Breast epithelium (tissue), 4 donors: ENCODE data around the gene RXRB. TPM values are rescaled to one million over a fixed set of nuclear protein-coding genes. Genes with fewer than 3 reads are reported as not detected.
A peak's percentile ranks its signal among the peaks of the same experiment; 100 is the strongest.

Experiments used
- DNase-seq, 2 donors: peaks; one replicate each; pipeline ENCODE4 v3.0.0-alpha.2; 2019; ENCODE audit warnings: low spot score in 2 of 2
- H3K27ac ChIP-seq, 2 donors: fragments of 200-600 bp; sonication (generic) in 1 of 2; one replicate each; pipeline ENCODE4 v1.5.1; 2016 to 2019; ENCODE audit warnings: mild to moderate bottlenecking in 1 of 2
- H3K27me3 ChIP-seq, 2 donors: fragments of 200-600 bp; sonication (generic) in 1 of 2; one replicate each; pipeline versions ENCODE4 v1.5.1 to v1.6.0; 2017 to 2019; ENCODE audit warnings: control low read depth in 1 of 2, mild to moderate bottlenecking in 1 of 2
- H3K36me3 ChIP-seq: fragments of 200-600 bp; one replicate; pipeline ENCODE4 v1.5.1; 2019
- H3K4me1 ChIP-seq, 2 donors: fragments of 200-600 bp; sonication (generic); one replicate each; pipeline ENCODE4 v1.5.1; 2016 to 2019; ENCODE audit warnings: control low read depth in 1 of 2
- H3K4me3 ChIP-seq, 3 donors: fragments of 200-600 bp; sonication (generic); 1 replicate in 2 of 3; 2 replicates in 1 of 3; pipeline ENCODE4 v1.5.1; 2016 to 2019; ENCODE audit warnings: mild to moderate bottlenecking in 3 of 3, moderate library complexity in 2 of 3
- H3K9me3 ChIP-seq, 2 donors: fragments of 200-600 bp; sonication (generic) in 1 of 2; one replicate each; pipeline ENCODE4 v1.5.1; 2016 to 2019; ENCODE audit warnings: control low read depth in 1 of 2
- CTCF ChIP-seq, 3 donors: fragments of 450-650 bp; IDR thresholded peaks; one replicate each; pipeline ENCODE4 v1.5.1; 2016 to 2017; ENCODE audit warnings: antibody characterized with exemption in 3 of 3, mild to moderate bottlenecking in 3 of 3, moderate library complexity in 3 of 3
- POLR2A ChIP-seq: fragments of 450-650 bp; IDR thresholded peaks from one replicate; pipeline ENCODE4 v1.6.1; 2016; ENCODE audit warnings: antibody characterized with exemption, mild to moderate bottlenecking, moderate library complexity
- POLR2AphosphoS5 ChIP-seq, 3 donors: sonication (generic); formaldehyde crosslinking; IDR thresholded peaks; one replicate each; pipeline ENCODE4 v1.6.1; 2017; ENCODE audit warnings: antibody characterized with exemption in 3 of 3
- intact Hi-C: fragments of 100-400 bp; cut with DNase I; formaldehyde crosslinking; loops from one replicate; pipeline ENCODE4 v1.15.1; 2023; ENCODE audit warnings: low total_unique reads
- total RNA-seq, 3 donors: library from RNA; depleted of rRNA; stranded (reverse); fragments of >200 nt; gene quantifications; one replicate each; pipeline ENCODE4 v1.1.0, GENCODE V29; 2016

RXRB gene
- total RNA-seq, 3 donors from 2014 or later = 27.4 to 39.1 (median 27.5) TPM

- TF ChIP-seq POLR2AphosphoS5 (IDR thresholded peaks at IDR 0.05) = no peak
- TF ChIP-seq POLR2A = no peak
- TF ChIP-seq CTCF (IDR thresholded peaks at IDR 0.05) = no peak
- Histone ChIP-seq H3K4me3 (no peak overlapping the region), H3K27ac (no peak overlapping the region), H3K27me3 (no peaks in the 10 kb centered on the region), H3K36me3 (no peaks in the 10 kb centered on the region), H3K4me1 (peaks cover 4 to 7% of the 10 kb centered on the region in 2 donors), H3K9me3 (no peaks in the 10 kb centered on the region)
- intact Hi-C loops = no loop called here
- DNase-seq = no peak
Measured at GRCh38 chr6:33164665-33165373, 35.6 kb downstream of the RXRB start.

GRCh38 chr6:33164176-33164575, 36.3 kb downstream of the RXRB start:
- H3K27ac ChIP-seq = no peak overlapping the region
- intact Hi-C loops = no loop called here
- no peaks in the 10 kb centered on the region for H3K36me3 ChIP-seq
- H3K4me3 ChIP-seq = no peak overlapping the region
- H3K27me3 ChIP-seq = no peaks in the 10 kb centered on the region
- H3K9me3 ChIP-seq = no peaks in the 10 kb centered on the region
- TF ChIP-seq POLR2AphosphoS5 (IDR thresholded peaks at IDR 0.05) (no peak), POLR2A (no peak), CTCF (IDR thresholded peaks at IDR 0.05) (no peak)
- H3K4me1 ChIP-seq = peaks cover 4 to 7% of the 10 kb centered on the region in 2 donors
- DNase-seq = no peak

- no peak for DNase-seq
- H3K27me3 ChIP-seq = no peaks in the 10 kb centered on the region
- H3K27ac ChIP-seq = no peak overlapping the region
- H3K4me1 ChIP-seq = peaks cover 4 to 7% of the 10 kb centered on the region in 2 donors
- intact Hi-C loops = no loop called here
- H3K9me3 ChIP-seq = no peaks in the 10 kb centered on the region
- no peak overlapping the region for H3K4me3 ChIP-seq
- H3K36me3 ChIP-seq = no peaks in the 10 kb centered on the region
- no peak for TF ChIP-seq POLR2AphosphoS5 (IDR thresholded peaks at IDR 0.05)
- no peak for TF ChIP-seq POLR2A
- TF ChIP-seq CTCF (IDR thresholded peaks at IDR 0.05) = no peak
Measured at GRCh38 chr6:33163540-33163939, 36.9 kb downstream of the RXRB start.

GRCh38 chr6:33161354-33162331, 38.8 kb downstream of the RXRB start:
- TF ChIP-seq CTCF (IDR thresholded peaks at IDR 0.05) (peak; percentile 83 to 94 (median 88)), POLR2AphosphoS5 (IDR thresholded peaks at IDR 0.05) (peak in 2 of 3 donors; percentile 15 to 23), POLR2A (no peak)
- intact Hi-C loops = no loop called here

More at GRCh38 chr6:33161354-33162331, 38.8 kb downstream of the RXRB start:
- peak; percentile 55 to 78 for DNase-seq
- no peaks in the 10 kb centered on the region for H3K36me3 ChIP-seq
- H3K27ac ChIP-seq = peak overlapping the region; percentile 73 to 80
- no peaks in the 10 kb centered on the region for H3K9me3 ChIP-seq
- peaks cover 4 to 7% of the 10 kb centered on the region in 2 donors for H3K4me1 ChIP-seq
- peak overlapping the region; percentile 37 to 65 (median 58) for H3K4me3 ChIP-seq
- H3K27me3 ChIP-seq = no peaks in the 10 kb centered on the region
